Neural cell (in vitro differentiated cells): ENCODE data around the gene LSM10. TPM values are rescaled to one million over a fixed set of nuclear protein-coding genes. Genes with fewer than 3 reads are reported as not detected.

Experiments
- H2AFZ ChIP-seq: fragments of 200-600, 300-800 bp; sonication (generic), shearing (Covaris generic); 2 replicates; pipeline ENCODE4 v1.6.0; 2014; ENCODE audit warnings: low read depth, mild to moderate bottlenecking, antibody characterized with exemption, low read length, moderate library complexity
- H3F3A ChIP-seq: fragments of 200-600 bp; shearing (Covaris generic); 2 replicates; pipeline ENCODE4 v1.6.1; 2016; ENCODE audit warnings: mild to moderate bottlenecking, moderate library complexity, mixed read lengths, antibody characterized with exemption, low read length; ENCODE audit not compliant: insufficient read depth, poor library complexity, severe bottlenecking
- H3K27ac ChIP-seq: fragments of 200-600, 300-800 bp; sonication (generic), shearing (Covaris generic); 2 replicates; pipeline ENCODE4 v1.5.1; 2014; ENCODE audit warnings: mild to moderate bottlenecking, low read length, moderate library complexity
- H3K27me3 ChIP-seq: fragments of 300-800, 200-600 bp; sonication (generic), shearing (Covaris generic); 2 replicates; pipeline ENCODE4 v1.6.0; 2014; ENCODE audit warnings: mild to moderate bottlenecking, low read depth, low read length, moderate library complexity; ENCODE audit not compliant: insufficient read depth
- H3K36me3 ChIP-seq: fragments of 300-800, 200-600 bp; sonication (generic), shearing (Covaris generic); 2 replicates; pipeline ENCODE4 v1.5.1; 2014; ENCODE audit warnings: mild to moderate bottlenecking, antibody characterized with exemption, low read length, moderate library complexity; ENCODE audit not compliant: insufficient read depth
- H3K4me2 ChIP-seq: fragments of 300-800, 200-600 bp; sonication (generic), shearing (Covaris generic); 2 replicates; pipeline ENCODE4 v1.6.0; 2014; ENCODE audit warnings: mild to moderate bottlenecking, low read length
- H3K4me3 ChIP-seq: fragments of 300-800, 200-600 bp; sonication (generic), shearing (Covaris generic); 2 replicates; pipeline ENCODE4 v1.5.1; 2014; ENCODE audit warnings: mild to moderate bottlenecking, low read length, moderate library complexity
- H3K79me2 ChIP-seq: fragments of 200-600 bp; shearing (Covaris generic); replicated peaks from 2 replicates; pipeline ENCODE4 v1.6.0; 2014; ENCODE audit warnings: mild to moderate bottlenecking, low read length, moderate library complexity; ENCODE audit not compliant: insufficient read depth
- H3K9ac ChIP-seq: fragments of 300-800, 200-600 bp; sonication (generic), shearing (Covaris generic); 2 replicates; pipeline ENCODE4 v1.6.1; 2016; ENCODE audit warnings: mild to moderate bottlenecking, low read length, mixed read lengths
- H3K9me2 ChIP-seq: fragments of 200-600 bp; shearing (Covaris generic); 2 replicates; pipeline ENCODE4 v1.6.1; 2016; ENCODE audit warnings: mild to moderate bottlenecking, low read length, mixed read lengths; ENCODE audit not compliant: insufficient read depth
- H3K9me3 ChIP-seq: fragments of 200-600, 300-800 bp; sonication (generic), shearing (Covaris generic); 2 replicates; pipeline ENCODE4 v1.6.1; 2016; ENCODE audit warnings: mild to moderate bottlenecking, mixed run types, low read length, moderate library complexity, mixed read lengths
- H4K20me1 ChIP-seq: fragments of 200-600 bp; shearing (Covaris generic); 2 replicates; pipeline ENCODE4 v1.6.1; 2016; ENCODE audit warnings: mild to moderate bottlenecking, mixed run types; ENCODE audit not compliant: insufficient read depth
- CTCF ChIP-seq: fragments of 450-650 bp; IDR thresholded peaks from 2 replicates; pipeline ENCODE4 v1.5.1; 2014; ENCODE audit warnings: antibody characterized with exemption, mild to moderate bottlenecking, moderate library complexity; ENCODE audit not compliant: poor library complexity, severe bottlenecking
- EP300 ChIP-seq: fragments of 450-650 bp; conservative IDR thresholded peaks from 2 replicates; pipeline ENCODE4 v1.6.1; 2014; ENCODE audit warnings: antibody characterized with exemption, mild to moderate bottlenecking, moderate library complexity; ENCODE audit not compliant: poor library complexity, severe bottlenecking
- EZH2 ChIP-seq: fragments of 200-600, 300-800 bp; shearing (Covaris generic), sonication (generic); IDR thresholded peaks from 2 replicates; pipeline ENCODE4 v1.6.1; 2014; ENCODE audit warnings: antibody characterized with exemption, low read length, borderline replicate concordance, mild to moderate bottlenecking; ENCODE audit not compliant: insufficient read depth, poor library complexity, severe bottlenecking
- MXI1 ChIP-seq: fragments of 450-650 bp; conservative IDR thresholded peaks from 2 replicates; pipeline ENCODE4 v1.6.1; 2014; ENCODE audit warnings: antibody characterized with exemption, mild to moderate bottlenecking; ENCODE audit not compliant: poor library complexity, severe bottlenecking
- POLR2AphosphoS5 ChIP-seq: IDR thresholded peaks from 2 replicates; pipeline ENCODE4 v1.6.1; 2012
- RAD21 ChIP-seq: fragments of 450-650 bp; conservative IDR thresholded peaks from 2 replicates; pipeline ENCODE4 v1.6.1; 2014; ENCODE audit warnings: antibody characterized with exemption, mild to moderate bottlenecking, moderate library complexity
- REST ChIP-seq: IDR thresholded peaks from 2 replicates; pipeline ENCODE4 v1.6.1; 2012; ENCODE audit warnings: borderline replicate concordance
- SMC3 ChIP-seq: fragments of 450-650 bp; conservative IDR thresholded peaks from 2 replicates; pipeline ENCODE4 v1.6.1; 2014; ENCODE audit warnings: antibody characterized with exemption, mild to moderate bottlenecking, moderate library complexity; ENCODE audit not compliant: poor library complexity
- TAF1 ChIP-seq: IDR thresholded peaks from 2 replicates; pipeline ENCODE4 v1.6.1; 2012; ENCODE audit warnings: low read depth
- polyA plus RNA-seq: library from polyadenylated mRNA; depleted of rRNA; stranded (reverse); fragments of >200 nt; gene quantifications from 2 replicates; pipeline ENCODE4 v1.2.3, GENCODE V29; 2014

The LSM10 gene
- polyA plus RNA-seq, 1 donor from 2014 or later = 1.3 TPM

- H3F3A ChIP-seq = no peaks in the 10 kb centered on the region
These were observed 47.9 kb downstream of the LSM10 start for GRCh38 chr1:36349839-36350238.

GRCh38 chr1:36349241-36349671 lies 48.5 kb downstream of the LSM10 start:
- no peak overlapping the region for H3K4me3 ChIP-seq
- H3F3A ChIP-seq = no peaks in the 10 kb centered on the region
- no peak overlapping the region for H3K4me2 ChIP-seq
- H3K27me3 ChIP-seq = no peaks in the 10 kb centered on the region
- no peaks in the 10 kb centered on the region for H3K9me3 ChIP-seq
- no peak overlapping the region for H3K9ac ChIP-seq
- H4K20me1 ChIP-seq = no peaks in the 10 kb centered on the region
- H3K27ac ChIP-seq = no peak overlapping the region
- TF ChIP-seq REST (no peak), TAF1 (no peak), POLR2AphosphoS5 (no peak), MXI1 (no peak), CTCF (no peak)
- peaks cover 5% of the 10 kb centered on the region for H3K36me3 ChIP-seq
- H2AFZ ChIP-seq = no peak overlapping the region
- H3K9me2 ChIP-seq = no peaks in the 10 kb centered on the region
- no peaks in the 10 kb centered on the region for H3K79me2 ChIP-seq

More at GRCh38 chr1:36349839-36350238, 47.9 kb downstream of the LSM10 start:
- Histone ChIP-seq H3K79me2 (no peaks in the 10 kb centered on the region), H2AFZ (no peak overlapping the region), H3K9ac (no peak overlapping the region), H3K4me2 (no peak overlapping the region), H3K27me3 (no peaks in the 10 kb centered on the region), H4K20me1 (no peaks in the 10 kb centered on the region), H3K9me2 (no peaks in the 10 kb centered on the region), H3K9me3 (no peaks in the 10 kb centered on the region), H3K4me3 (no peak overlapping the region), H3K36me3 (peaks cover 5% of the 10 kb centered on the region), H3K27ac (no peak overlapping the region)
- TF ChIP-seq TAF1 = no peak
- no peak for TF ChIP-seq RAD21
- no peak for TF ChIP-seq SMC3
- TF ChIP-seq POLR2AphosphoS5 = no peak
- no peak for TF ChIP-seq REST
- no peak for TF ChIP-seq EP300
- no peak for TF ChIP-seq CTCF
- TF ChIP-seq MXI1 = no peak
- TF ChIP-seq EZH2 = no peak
